ENCODE measurements around the gene OXSR1.

Gene OXSR1

DNA sequence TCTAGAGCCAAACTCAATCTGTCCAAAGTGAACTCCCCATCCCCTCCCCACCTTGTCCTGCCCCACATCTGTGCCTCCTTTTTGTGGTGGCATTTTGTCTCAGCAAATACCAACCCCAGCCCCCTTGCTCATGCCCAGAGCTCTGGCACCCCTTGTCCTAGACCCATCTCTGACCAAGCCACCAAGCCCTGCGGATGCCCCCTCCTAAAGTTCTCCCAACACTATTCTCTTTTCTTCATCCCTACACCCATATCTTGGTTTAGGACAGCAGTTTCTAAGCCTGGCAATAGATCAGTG lies 46.1 kb upstream of the OXSR1 start:
- no peak for DNase-seq (ENCODE audit: extremely low read depth, low read depth)
- TF ChIP-seq, protein P1, sequence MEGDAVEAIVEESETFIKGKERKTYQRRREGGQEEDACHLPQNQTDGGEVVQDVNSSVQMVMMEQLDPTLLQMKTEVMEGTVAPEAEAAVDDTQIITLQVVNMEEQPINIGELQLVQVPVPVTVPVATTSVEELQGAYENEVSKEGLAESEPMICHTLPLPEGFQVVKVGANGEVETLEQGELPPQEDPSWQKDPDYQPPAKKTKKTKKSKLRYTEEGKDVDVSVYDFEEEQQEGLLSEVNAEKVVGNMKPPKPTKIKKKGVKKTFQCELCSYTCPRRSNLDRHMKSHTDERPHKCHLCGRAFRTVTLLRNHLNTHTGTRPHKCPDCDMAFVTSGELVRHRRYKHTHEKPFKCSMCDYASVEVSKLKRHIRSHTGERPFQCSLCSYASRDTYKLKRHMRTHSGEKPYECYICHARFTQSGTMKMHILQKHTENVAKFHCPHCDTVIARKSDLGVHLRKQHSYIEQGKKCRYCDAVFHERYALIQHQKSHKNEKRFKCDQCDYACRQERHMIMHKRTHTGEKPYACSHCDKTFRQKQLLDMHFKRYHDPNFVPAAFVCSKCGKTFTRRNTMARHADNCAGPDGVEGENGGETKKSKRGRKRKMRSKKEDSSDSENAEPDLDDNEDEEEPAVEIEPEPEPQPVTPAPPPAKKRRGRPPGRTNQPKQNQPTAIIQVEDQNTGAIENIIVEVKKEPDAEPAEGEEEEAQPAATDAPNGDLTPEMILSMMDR (IDR thresholded peaks at IDR 0.05; ENCODE audit: low read depth, low read length): no peak

DNA sequence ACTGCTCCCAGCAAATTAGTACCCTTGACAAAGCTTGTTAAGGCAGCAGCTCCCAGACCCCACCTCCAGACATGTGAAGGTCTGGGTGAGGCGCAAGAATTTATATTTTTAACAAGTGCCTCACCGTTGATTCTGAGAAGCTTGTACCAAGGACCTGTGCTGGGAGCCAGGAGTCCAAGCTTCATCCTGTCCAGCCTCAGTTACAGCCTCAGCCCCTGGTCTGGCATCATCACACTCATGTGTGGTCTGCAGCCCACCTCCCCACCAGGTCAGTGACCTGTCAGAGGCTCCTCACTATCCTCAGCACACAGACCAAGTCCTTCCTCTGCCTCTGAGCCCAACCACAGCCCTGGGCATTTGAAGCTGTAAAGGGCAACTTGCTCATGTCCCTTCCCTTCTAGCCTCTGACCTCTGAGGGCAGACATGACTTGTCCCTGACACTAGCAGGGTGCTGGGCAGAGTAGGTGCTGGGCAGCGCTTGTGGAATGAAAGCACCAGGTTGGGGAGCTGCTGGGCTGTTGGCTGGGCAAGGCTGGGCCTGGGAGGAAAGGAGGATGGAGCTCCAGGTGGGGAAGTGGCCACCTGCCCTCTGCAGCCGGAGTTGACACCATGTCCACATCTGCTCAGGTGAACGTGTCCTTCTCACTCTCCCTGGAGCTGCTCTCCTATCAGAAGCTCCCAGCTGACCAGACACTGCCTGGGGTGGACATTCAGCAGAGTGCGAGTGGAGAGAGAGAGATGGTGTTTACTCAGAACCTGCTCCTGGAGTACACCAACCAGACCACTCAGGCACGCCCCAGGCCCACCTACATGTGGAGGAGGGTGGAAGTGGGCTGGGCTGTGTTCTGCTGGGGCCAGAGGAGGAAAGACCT lies 45.3 kb upstream of the OXSR1 start:
- DNase-seq (ENCODE audit: extremely low read depth, low read depth): no peak
- TF ChIP-seq, protein P1 (IDR thresholded peaks at IDR 0.05; ENCODE audit: low read depth, low read length): no peak

DNA sequence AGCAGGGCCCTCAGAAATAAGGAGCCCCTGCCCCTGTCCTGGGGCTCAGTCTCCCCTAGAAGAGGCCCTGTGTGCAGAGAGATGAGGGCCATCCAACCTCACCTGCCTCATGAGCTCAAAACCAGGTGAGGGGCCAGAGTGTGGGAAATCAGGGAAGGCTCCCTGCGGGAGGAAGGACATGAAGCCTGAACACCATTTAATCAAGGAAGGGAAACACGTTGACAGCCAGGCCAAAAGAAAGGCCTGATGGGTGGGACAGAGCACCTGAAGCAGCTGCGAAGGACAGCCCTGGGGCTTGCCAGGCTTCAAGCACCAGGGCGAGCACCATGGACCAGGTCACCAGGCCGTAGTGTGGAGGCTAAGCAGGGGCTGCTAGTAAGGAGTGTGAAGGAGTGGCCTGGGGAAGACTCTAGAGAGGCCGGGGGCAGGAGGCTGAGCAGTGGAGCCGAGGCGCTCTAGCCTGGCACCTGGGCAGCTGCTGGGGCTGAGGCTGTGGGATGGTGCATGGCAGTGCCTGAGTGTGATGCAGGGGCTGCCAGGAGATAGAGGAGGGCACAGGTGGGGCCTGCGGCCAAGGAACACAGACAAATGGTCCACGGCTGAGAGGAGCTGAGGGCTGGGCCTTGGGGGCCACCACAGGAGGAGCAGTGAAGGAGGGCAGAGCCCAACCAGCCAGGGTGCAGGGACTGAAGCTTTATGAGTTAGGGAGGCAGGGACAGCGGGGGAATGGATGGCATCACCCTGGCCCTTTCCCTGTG lies 44.5 kb upstream of the OXSR1 start:
- no peak for DNase-seq (ENCODE audit: extremely low read depth, low read depth)
- TF ChIP-seq, protein P1 (IDR thresholded peaks at IDR 0.05; ENCODE audit: low read depth, low read length): no peak

DNA sequence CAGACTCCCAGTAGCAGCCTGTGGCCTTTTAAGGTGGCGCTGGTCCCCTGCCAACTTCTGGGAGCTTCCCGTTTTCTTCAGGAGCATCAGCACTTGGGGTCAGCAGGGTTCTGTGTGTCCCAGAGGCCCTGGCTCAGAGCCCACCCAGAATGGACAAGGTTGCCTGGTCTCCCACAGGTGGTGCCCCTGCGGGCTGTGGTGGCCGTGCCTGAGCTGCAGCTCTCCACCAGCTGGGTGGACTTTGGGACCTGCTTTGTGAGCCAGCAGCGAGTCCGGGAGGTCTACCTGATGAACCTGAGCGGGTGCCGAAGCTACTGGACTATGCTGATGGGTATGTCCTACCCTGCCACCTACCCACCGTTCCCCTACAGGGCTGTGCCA lies 43.9 kb upstream of the OXSR1 start:
- DNase-seq (ENCODE audit: extremely low read depth, low read depth): no peak
- TF ChIP-seq, protein P1 (IDR thresholded peaks at IDR 0.05; ENCODE audit: low read depth, low read length): no peak

DNA sequence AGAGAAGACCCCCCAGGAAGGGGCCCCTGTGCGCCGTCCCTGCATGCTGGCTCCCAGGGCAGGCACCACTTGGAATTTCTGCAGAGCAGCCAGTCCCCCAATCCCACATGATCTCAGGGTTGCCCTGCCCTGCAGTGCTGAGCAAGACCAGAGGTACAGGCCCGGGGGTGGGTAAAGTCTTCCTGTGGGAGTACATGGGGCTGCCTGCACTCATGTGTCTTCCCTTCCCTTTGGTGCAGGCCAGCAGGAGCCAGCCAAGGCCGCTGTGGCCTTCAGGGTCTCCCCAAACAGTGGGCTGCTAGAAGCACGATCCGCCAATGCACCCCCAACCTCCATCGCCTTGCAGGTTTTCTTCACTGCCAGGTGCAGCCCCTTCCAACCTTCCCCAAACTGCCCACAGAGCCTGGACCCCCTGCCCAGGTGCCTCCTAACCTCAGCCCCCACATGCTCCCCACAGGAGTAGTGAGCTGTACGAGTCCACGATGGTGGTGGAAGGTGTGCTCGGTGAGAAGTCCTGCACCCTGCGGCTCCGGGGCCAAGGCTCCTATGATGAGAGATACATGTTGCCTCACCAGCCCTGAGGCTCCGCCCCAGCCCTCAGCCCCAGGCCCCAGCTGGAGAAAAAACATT lies 43.4 kb upstream of the OXSR1 start:
- TF ChIP-seq, protein P1 (IDR thresholded peaks at IDR 0.05; ENCODE audit: low read depth, low read length): no peak
- DNase-seq (ENCODE audit: extremely low read depth, low read depth): no peak

DNA sequence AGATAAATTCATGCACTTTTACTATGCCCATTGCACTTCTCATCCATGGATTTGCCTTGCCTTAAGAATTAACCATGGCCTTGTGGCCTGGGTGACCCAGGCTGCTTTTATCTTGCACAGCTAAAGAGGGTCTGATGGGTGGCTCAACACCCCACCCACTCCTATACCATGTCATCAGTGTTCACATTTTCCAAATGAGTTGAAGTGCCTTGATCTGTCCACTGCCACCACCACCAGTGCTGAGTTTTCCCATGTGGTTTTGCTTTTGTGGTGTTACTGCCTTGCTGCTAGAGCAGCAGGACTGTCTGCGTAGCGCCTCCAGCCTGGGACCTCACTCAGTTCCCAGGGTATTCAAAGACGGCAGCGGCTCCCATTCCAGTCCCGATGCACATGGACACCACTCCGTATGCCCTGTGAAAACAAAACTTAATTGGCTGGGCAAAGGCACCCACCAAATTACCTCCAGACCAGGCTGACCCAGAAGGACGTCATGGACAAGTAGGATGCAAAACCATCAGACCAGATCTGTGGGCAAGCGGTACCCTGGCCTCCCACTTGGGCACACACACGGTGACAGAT lies 42.5 kb upstream of the OXSR1 start:
- TF ChIP-seq, protein P1 (IDR thresholded peaks at IDR 0.05; ENCODE audit: low read depth, low read length): no peak
- DNase-seq (ENCODE audit: extremely low read depth, low read depth): no peak

All from AG09319 (cell line).